HFF-Myc (cell line): ENCODE results near the gene SMDT1.
"Not testable (repeated sequence)": the region's sequence is repeated elsewhere in the genome, so short reads cannot be mapped to it uniquely, and the experiment has no call there.

ENCODE experiments used
- DNase-seq: peaks from one replicate; pipeline ENCODE4 v3.0.0-alpha.2; 2011; ENCODE audit warnings: low read depth; ENCODE audit errors: extremely low read depth
- H3K4me3 ChIP-seq: replicated peaks from 2 replicates; pipeline ENCODE4 v1.5.1; 2011; ENCODE audit warnings: low read depth, mild to moderate bottlenecking, control low read depth, low read length
- TF ChIP-seq, protein P1 (sequence below): IDR thresholded peaks from 2 replicates; pipeline ENCODE4 v1.5.1; 2012; ENCODE audit warnings: mild to moderate bottlenecking, low read depth, low read length, control low read depth; ENCODE audit errors: missing control alignments

The SMDT1 gene

DNA sequence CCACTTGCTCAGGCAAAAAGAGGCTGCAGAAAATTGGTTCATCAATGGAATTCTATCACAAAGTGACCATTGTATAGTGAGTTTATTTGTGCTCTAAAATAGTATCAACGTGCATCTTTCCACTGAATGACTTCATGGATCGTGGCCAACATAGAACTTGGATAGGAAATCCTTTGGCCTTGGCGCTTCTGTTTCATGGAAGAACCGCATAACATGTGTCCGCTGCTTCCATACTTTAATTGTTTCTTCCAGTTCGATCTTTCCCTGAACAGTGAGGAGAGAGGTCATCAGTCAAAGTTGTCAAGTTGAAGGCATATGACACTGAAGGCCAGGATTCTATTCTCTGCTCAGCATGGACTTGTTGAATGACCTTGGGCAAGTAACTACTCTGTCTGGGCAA is 6.6 kb downstream of the SMDT1 start:
- no peak for DNase-seq
- TF ChIP-seq, protein P1, sequence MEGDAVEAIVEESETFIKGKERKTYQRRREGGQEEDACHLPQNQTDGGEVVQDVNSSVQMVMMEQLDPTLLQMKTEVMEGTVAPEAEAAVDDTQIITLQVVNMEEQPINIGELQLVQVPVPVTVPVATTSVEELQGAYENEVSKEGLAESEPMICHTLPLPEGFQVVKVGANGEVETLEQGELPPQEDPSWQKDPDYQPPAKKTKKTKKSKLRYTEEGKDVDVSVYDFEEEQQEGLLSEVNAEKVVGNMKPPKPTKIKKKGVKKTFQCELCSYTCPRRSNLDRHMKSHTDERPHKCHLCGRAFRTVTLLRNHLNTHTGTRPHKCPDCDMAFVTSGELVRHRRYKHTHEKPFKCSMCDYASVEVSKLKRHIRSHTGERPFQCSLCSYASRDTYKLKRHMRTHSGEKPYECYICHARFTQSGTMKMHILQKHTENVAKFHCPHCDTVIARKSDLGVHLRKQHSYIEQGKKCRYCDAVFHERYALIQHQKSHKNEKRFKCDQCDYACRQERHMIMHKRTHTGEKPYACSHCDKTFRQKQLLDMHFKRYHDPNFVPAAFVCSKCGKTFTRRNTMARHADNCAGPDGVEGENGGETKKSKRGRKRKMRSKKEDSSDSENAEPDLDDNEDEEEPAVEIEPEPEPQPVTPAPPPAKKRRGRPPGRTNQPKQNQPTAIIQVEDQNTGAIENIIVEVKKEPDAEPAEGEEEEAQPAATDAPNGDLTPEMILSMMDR = no peak
- no peak overlapping the region for H3K4me3 ChIP-seq

DNA sequence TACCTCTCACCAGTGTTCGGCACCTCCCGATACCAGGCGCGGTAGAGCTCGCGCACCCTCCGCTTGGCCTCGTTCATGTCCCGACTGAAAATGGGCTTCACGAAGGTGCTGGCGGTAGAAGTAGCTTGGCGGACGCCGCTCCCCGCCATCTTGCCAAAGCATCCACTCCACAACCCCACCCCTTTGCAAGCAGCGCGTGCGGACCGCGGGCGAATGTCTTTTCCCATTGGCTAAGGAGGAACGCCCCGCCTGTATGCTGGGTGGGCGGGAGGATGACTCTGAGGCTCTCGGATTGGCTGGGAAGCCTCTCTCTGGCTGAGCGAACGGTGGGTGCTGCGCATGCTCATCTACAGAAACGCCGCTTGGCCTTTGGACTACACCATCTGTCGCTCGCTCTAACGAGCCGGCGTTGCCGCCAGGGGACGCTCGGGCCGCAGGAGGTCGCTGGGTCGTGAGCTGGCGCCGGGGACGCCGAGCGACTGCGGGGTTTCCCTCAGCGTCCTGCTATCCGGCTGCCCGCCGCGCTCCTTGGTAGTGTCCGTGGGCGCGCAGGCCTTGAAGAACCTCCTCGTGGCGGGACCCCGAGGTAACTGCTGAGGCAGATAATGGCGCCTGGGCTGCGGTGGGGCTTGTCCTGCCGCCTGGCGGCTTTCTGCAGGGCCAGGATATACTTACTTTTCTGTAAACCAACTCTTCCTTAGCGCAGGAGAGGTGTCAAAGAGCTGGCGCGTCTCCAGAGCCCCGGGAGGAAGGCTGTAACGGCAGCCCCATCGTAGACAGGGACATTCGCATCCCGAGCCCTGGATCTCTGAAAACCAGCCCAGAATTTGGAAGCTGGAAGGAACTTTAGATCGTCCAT is 11.3 kb downstream of the SMDT1 start, which contains the start of gene NDUFA6:
TSS of gene NDUFA6 (minus strand) at position 177 of the 859 bp plus-strand sequence. CDS start at position 149, 28 bp downstream.
- peak; percentile 98 for DNase-seq
- peak within 1 kb of the TSS; percentile 91 for H3K4me3 ChIP-seq
- TF ChIP-seq, protein P1 = peak; percentile 90

DNA sequence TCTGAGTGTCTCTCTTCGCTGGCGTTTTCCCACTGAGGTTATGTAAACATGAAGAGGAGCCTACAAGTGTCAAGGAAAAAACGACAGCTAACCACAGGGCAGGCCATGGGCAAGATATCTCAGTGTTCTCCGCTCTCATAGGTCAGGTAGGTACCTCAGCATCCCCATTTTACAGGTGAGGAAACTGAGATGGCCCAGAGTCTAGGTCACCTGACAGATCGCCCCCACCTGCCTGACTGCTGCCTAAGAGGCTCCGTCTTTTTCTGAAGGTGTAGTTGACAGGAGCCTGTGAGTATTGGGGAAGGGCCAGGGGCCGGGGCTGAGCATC is 11.9 kb downstream of the SMDT1 start:
- DNase-seq = no peak
- peak overlapping the region; percentile 91 for H3K4me3 ChIP-seq
- TF ChIP-seq, protein P1 = no peak

DNA sequence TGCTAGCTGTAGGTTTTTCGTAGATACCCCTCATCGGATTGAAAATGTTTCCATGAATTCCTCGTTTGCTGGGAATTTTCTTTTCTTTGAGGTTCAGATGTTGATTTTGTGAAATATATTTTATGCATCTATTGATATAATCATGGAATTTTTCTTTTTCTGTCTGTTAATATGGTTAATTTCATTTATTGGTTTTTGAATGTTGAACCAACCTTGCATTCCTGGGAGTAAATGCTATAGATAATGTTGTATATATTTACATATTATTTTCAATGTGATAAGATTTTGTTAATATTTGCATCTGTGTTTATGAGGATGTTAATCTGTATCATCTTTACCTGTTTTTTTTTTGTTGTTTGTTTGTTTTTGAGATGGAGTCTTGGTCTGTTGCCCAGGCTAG is 21.7 kb downstream of the SMDT1 start:
- no peak for DNase-seq
- no peak overlapping the region for H3K4me3 ChIP-seq
- TF ChIP-seq, protein P1 = no peak

DNA sequence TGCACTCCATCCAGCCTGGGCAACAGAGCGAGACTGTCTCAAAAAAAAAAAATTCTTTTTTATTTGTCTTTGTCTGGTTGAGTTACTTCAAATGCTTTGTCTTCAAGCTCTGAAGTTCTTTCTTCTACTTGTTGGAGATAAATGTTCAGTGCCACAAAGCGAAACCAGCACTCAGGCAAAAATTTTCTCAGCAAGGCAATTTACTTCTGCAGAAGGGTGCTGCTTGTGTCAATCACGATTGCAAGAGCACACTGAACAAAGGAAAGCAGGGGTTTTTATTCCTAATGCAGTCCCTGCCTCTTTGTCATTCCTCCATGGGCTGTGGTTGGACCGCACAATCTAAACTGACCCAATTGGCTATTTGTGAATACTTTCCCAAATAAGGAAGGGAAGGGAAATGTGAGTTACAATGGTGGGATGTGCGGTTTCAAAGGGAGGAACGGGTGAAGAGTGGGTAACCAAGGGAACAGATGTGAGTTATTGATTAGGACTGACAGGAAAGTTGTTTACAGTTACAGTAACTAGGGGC is 24.9 kb downstream of the SMDT1 start:
- DNase-seq, H3K4me3 ChIP-seq: not testable (repeated sequence)

DNA sequence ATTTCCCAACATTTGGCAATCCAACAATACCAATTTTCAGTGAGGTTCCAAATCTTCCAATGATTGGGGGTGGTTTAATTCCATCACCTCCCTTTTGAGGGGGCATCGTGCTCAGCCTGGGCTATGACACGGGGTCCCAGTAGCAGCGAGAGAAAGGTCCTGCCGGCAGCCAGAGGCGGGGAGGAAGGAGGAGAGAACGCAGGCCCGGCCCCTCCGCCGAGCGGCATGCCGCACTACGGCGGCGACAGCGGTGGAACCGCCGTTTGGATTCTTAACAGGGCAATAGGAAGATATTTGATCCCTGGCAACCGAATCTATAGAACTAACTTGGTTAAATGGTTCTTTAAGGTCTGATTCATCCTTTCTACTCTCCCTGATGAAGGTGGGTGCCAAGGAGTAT is 29.3 kb downstream of the SMDT1 start:
- H3K4me3 ChIP-seq = no peak overlapping the region
- no peak for DNase-seq
- TF ChIP-seq, protein P1 = no peak

DNA sequence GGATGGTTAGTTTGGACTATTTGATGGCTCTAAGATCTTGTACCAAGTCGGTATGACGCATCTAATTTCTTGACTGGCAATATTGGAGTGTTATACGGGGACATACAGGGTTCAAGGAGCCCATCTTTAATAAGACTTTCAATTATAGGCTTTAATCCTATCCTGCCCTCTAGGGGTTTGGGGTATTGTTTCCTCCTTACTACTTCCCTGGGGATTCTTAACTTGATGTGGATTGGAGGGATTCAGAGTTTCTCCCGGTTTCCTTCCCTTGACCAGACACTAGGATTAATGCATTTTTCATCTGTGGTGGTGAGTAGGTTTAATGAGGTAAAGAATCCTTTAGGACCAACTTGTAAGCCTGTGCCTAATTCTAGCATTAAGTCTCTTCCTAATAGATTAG is 32.3 kb downstream of the SMDT1 start:
- TF ChIP-seq, protein P1 = peak; percentile 6
- no peak for DNase-seq

More for the DNA sequence above, 32.3 kb downstream of the SMDT1 start:
- H3K4me3 ChIP-seq = no peak overlapping the region
